Measurements from ENCODE around the gene PFN3. TPM values are rescaled to one million over a fixed set of nuclear protein-coding genes. Genes with fewer than 3 reads are reported as not detected.
A peak's percentile ranks its signal among the peaks of the same experiment; 100 is the strongest.

PFN3 gene
- total RNA-seq, 1 experiment from 2014 or later = not detected

DNA sequence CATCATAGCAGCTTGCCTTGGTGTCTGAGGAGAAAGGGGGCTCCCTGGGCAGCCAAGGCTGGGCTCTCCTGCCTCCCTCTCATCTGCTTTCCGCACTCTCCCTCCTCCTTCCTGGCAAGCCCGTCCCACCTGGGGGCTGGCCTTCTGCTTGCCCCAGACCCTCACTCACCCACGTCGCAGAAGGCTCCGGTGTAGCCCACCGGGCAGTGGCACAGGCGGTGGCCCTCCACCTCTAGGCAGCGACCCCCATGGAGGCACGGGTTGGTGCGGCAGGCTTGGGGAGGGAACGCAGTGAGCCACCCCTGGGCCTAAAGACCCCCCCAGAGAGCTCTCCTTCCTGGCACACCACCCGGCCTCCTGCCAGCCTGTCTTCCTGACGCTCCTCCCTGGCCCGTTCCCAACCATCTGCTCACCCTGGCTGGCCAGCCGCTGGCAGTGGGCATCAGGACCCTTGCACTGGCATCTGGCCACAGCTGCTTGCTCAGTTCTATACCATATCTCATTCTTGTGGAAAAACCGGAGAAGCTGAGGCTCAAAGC is 4.2 kb upstream of the PFN3 start:
- peaks cover 27% of the 10 kb centered on the region for H3K4me1 ChIP-seq (replicated peaks)
- H3K9me3 ChIP-seq (replicated peaks) = peaks cover 2% of the 10 kb centered on the region; the same call in 1 of the 2 replicates
- peaks cover 40% of the 10 kb centered on the region for H3K27me3 ChIP-seq (replicated peaks)
- H3K36me3 ChIP-seq = no peaks in the 10 kb centered on the region
- peak overlapping the region; percentile 42 for H3K4me3 ChIP-seq
- H3K27ac ChIP-seq = no peak overlapping the region
- DNase-seq (ENCODE audit: low read depth in 1 of 2, low spot score in 2 of 2) = no peak

DNA sequence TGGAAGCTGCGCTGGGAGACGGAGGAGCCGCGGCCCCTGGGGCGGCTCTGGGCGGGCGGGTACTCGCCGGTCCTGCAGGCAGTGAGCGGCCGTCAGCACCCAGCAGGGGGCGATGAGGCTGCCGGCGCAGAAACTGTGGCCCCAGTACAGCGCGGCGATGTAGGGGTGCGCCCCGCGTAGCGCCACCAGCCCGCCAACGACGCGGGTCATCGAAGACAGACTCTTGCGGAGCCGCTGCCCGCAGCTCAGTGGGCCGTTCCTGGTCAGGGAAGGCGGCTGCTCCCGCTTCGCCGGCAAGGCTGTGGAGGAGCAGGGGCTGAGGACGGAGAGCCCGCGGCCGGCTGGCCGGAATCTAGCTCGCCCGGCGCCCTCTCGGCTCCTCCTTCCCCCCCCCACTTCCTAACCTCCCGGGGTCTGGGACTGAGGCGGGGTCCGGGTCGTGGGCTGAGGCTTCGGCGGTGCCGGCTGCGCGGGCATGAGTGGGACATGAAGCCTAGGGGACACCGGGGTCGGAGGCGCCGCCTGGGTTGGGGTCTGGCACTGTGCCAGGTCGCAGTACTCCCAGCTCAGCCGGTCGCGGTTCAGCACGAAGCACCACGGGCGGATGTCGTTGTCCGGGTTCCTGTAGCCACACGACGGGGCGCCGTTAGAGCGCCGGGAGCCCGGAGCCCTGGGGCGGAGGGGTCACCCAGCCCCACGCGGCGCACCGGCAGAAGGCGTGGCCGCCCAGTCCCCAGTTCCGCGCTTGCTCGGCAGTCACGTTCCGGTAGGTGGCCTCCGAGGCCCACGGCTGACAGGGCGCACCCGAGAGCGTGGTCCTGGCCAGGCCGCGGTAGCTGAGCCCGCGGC is 3.6 kb upstream of the PFN3 start:
- Histone ChIP-seq H3K4me1 (replicated peaks) (peaks cover 27% of the 10 kb centered on the region), H3K9me3 (replicated peaks) (peaks cover 2% of the 10 kb centered on the region; the same call in 1 of the 2 replicates), H3K27me3 (replicated peaks) (peaks cover 40% of the 10 kb centered on the region), H3K36me3 (no peaks in the 10 kb centered on the region), H3K27ac (no peak overlapping the region), H3K4me3 (peak overlapping the region; percentile 42)
- DNase-seq (ENCODE audit: low read depth in 1 of 2, low spot score in 2 of 2) = peak; percentile 88 to 91

DNA sequence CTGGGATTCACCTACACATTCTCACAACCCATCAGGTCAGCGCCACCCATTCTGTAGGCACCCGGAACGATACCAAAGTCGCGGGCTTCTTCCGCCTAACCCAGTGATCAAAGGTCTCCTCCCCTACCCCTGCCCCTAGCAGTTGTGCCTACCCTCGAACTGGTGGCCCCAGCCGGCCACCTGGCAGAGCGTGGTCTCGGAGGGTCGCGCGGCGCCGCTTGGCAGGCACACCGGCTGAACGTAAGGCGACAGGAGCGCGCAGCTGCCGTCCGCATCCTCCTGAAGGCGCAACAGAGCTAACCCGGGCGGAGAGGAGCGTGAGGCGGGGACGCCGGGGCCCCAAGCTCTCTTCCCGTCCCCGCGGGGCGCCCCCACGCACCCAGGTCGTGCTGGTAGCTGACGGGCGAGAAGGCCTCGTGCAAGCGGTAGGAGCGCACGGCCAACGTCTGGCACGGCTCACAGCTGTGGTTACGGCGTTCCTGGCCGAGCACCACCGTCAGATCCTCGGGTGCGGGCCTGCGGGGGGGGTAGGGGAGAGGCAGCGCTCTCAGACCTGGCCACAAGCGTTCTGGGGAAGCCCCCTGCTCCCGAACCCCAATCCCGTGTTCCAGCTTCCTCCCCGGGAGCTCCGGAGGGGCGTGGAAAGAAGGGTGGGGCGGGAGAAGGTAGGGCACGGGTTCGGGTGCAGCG is 2.8 kb upstream of the PFN3 start:
- Histone ChIP-seq H3K27me3 (replicated peaks) (peaks cover 43% of the 10 kb centered on the region), H3K9me3 (replicated peaks) (peaks cover 2% of the 10 kb centered on the region; the same call in 1 of the 2 replicates), H3K4me1 (replicated peaks) (peaks cover 27% of the 10 kb centered on the region), H3K36me3 (no peaks in the 10 kb centered on the region), H3K27ac (no peak overlapping the region), H3K4me3 (peak overlapping the region; percentile 42)
- DNase-seq (ENCODE audit: low read depth in 1 of 2, low spot score in 2 of 2) = no peak

DNA sequence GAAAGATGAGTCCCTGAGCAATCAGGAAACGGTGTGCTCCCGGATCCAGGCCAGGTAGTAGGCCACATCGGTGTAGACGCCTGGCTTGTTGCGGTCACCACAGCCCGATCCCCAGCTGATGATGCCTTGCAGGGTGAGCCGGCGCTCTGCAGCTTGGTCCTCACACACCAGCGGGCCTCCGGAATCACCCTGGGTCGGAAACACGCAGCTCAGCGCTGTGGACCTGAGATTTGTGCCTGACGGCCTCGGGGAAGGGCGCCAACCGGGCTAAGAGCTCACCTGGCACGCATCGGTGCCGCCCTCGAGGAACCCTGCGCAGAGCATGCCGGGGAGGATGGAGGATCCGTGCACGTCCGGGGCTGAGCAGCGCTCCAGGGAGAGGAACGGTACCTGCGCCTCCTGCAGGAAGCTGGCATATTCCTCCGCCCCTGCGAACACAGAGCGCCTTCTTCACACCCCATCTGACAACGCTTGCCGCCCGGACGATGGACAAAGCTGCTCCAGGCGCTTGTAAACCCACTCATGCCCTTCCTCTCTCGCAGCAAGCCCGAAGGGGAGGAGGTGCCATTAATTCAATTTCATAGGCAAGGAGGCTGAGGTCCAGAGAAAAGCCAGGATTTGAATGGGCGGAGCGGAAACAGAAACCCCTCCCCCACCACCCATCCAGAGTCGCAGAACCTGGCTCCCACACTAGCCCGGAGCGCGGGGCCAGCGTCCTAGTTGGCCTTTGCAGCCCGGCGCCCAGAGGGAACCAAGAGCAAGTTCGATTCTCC is 2.0 kb upstream of the PFN3 start:
- Histone ChIP-seq H3K27me3 (replicated peaks) (peaks cover 47% of the 10 kb centered on the region), H3K4me1 (replicated peaks) (peaks cover 27% of the 10 kb centered on the region), H3K27ac (no peak overlapping the region), H3K36me3 (no peaks in the 10 kb centered on the region), H3K4me3 (no peak overlapping the region), H3K9me3 (replicated peaks) (peaks cover 2% of the 10 kb centered on the region; the same call in 1 of the 2 replicates)
- peak; percentile 61 to 75 for DNase-seq (ENCODE audit: low read depth in 1 of 2, low spot score in 2 of 2)

DNA sequence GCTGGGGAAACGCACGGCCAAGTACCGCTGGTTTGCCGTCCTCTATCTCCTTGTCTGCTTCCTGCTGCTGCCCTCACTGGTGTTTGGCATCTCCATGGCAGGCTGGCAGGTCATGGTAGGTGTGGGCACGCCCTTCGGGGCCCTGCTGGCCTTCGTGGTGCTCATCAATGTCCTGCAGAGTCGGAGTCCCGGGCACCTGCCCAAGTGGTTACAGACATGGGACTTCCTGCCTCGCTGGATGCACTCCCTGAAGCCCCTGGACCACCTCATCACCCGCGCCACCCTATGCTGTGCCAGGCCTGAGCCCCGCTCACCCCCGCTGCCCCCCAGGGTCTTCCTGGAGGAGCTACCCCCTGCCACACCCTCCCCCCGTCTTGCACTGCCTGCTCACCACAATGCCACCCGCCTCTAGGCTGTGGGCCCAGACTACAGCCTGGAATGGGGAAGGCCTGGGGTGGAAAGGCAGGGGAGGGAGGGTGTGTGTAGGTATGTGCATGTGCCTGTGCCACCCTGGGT is 2.5 kb downstream of the PFN3 start:
- Histone ChIP-seq H3K27ac (no peak overlapping the region), H3K4me3 (no peak overlapping the region), H3K4me1 (replicated peaks) (peaks cover 9% of the 10 kb centered on the region), H3K27me3 (replicated peaks) (peaks cover 50% of the 10 kb centered on the region), H3K9me3 (replicated peaks) (no peaks in the 10 kb centered on the region; the same call in 1 of the 2 replicates), H3K36me3 (no peaks in the 10 kb centered on the region)
- DNase-seq (ENCODE audit: low read depth in 1 of 2, low spot score in 2 of 2) = peak in 1 of 2 experiments; percentile 50

DNA sequence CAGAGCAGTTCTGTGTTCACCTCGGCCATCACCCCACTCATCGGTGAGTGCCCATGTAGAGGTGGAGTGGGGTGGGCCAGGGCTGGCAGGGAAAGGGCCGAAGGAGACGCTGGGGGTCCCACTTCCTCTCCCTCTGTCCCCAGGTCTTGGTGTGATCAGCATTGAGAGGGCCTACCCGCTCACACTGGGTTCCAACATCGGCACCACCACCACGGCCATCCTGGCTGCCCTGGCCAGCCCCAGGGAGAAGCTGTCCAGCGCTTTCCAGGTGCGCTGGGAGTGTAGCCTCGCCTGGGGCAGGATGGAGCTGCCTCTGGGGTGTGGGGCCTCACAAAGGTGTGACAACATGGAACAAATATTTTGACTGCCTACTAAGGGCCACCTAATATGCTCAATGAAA is 3.7 kb downstream of the PFN3 start:
- Histone ChIP-seq H3K36me3 (no peaks in the 10 kb centered on the region), H3K27ac (no peak overlapping the region), H3K27me3 (replicated peaks) (peaks cover 39% of the 10 kb centered on the region), H3K4me3 (no peak overlapping the region), H3K4me1 (replicated peaks) (no peaks in the 10 kb centered on the region), H3K9me3 (replicated peaks) (no peaks in the 10 kb centered on the region; the same call in 1 of the 2 replicates)
- no peak for DNase-seq (ENCODE audit: low read depth in 1 of 2, low spot score in 2 of 2)

DNA sequence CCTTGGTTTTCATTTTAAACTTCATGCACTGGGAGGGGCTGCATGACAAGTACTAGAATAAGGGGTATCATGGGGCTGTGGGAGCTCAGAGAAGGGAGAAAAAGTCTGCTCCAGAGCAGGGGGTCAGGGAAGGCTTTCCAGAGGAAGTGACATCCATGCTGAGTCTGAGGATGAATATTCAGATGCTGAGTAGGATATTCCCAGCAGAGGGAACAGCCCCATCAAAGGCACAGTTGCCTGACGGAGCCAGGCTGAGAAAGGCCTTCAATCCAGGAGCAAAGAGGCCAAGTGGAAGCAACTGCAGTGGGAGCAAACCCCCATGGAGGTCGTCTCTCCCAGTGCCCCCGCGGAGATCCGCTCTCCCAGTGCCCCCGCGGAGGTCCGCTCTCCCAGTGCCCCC is 4.4 kb downstream of the PFN3 start:
- Histone ChIP-seq H3K4me3 (no peak overlapping the region), H3K4me1 (replicated peaks) (no peaks in the 10 kb centered on the region), H3K36me3 (no peaks in the 10 kb centered on the region), H3K27ac (no peak overlapping the region), H3K27me3 (replicated peaks) (peaks cover 32% of the 10 kb centered on the region), H3K9me3 (replicated peaks) (no peaks in the 10 kb centered on the region; the same call in 1 of the 2 replicates)
- no peak for DNase-seq (ENCODE audit: low read depth in 1 of 2, low spot score in 2 of 2)

DNA sequence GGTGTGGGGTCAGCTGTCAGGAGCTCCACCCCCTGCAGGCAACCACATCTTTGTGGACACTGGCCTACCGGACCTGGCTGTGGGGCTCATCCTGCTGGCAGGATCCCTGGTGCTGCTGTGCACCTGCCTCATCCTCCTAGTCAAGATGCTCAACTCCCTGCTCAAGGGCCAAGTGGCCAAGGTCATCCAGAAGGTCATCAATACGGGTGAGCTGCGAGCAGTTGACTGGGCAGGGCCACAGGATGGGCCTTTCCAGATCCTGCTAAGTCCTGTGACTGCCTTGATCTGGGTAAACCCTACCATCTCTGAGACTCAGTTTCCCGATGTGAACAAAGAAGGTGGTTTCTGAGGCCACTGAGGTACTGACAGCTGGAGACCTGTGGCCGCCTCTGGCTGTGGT is 6.5 kb downstream of the PFN3 start:
- Histone ChIP-seq H3K9me3 (replicated peaks) (no peaks in the 10 kb centered on the region), H3K27ac (no peak overlapping the region), H3K36me3 (no peaks in the 10 kb centered on the region), H3K27me3 (replicated peaks) (peaks cover 19% of the 10 kb centered on the region), H3K4me3 (no peak overlapping the region), H3K4me1 (replicated peaks) (peaks cover 14% of the 10 kb centered on the region)
- no peak for DNase-seq (ENCODE audit: low read depth in 1 of 2, low spot score in 2 of 2)

DNA sequence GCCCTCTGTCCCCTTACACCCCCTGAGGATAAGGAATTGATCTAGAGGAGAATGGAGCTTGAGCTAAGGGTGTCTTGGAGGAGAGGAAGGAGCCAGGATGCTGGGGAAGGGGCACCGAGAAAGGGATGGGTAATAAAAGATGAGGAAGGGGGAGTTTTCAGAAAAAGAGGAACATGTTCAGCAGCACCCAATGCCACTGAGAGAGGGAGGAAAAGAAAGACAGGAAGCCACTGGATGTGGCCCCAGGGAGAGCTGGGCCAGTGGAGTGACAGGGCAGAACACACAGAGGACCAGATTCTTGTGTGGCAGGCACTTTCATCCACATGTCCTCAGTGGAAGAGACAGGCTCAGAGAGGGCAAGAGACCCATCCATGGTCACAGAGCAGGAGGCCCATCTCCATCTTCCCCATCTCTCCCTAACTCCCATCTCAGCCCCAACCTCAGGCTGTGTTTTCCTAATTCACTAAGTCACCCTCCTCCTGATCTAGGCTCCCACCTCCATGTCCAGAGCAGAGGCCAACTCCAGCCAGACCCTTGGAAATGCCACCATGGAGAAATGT is 7.2 kb downstream of the PFN3 start:
- H3K9me3 ChIP-seq (replicated peaks) = no peaks in the 10 kb centered on the region
- peaks cover 16% of the 10 kb centered on the region for H3K27me3 ChIP-seq (replicated peaks)
- peaks cover 21% of the 10 kb centered on the region for H3K4me1 ChIP-seq (replicated peaks)
- no peak overlapping the region for H3K27ac ChIP-seq
- DNase-seq (ENCODE audit: low read depth in 1 of 2, low spot score in 2 of 2) = no peak
- no peaks in the 10 kb centered on the region for H3K36me3 ChIP-seq
- no peak overlapping the region for H3K4me3 ChIP-seq

DNA sequence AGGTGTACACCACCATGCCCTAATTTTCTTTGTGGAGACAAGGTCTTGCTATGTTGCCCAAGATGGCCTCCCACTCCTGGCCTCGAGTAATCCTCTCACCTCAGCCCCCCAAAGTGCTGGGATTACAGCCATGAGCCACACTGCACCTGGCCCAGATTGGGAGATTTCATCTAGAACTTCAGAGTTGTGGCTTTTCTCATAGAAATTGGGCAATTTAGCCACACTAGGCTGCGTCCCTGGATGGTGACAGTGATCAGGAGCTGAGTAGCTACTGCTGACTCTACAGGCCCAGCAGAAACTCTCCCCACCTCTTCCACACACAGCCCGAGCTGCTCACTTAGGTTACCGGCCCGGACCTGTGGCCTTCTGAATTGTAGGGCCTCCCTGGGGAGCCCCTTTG is 7.7 kb downstream of the PFN3 start:
- no peak for DNase-seq (ENCODE audit: low read depth in 1 of 2, low spot score in 2 of 2)
- Histone ChIP-seq H3K36me3 (no peaks in the 10 kb centered on the region), H3K27ac (no peak overlapping the region), H3K4me3 (no peak overlapping the region), H3K27me3 (replicated peaks) (peaks cover 15% of the 10 kb centered on the region), H3K9me3 (replicated peaks) (no peaks in the 10 kb centered on the region), H3K4me1 (replicated peaks) (peaks cover 21% of the 10 kb centered on the region)

DNA sequence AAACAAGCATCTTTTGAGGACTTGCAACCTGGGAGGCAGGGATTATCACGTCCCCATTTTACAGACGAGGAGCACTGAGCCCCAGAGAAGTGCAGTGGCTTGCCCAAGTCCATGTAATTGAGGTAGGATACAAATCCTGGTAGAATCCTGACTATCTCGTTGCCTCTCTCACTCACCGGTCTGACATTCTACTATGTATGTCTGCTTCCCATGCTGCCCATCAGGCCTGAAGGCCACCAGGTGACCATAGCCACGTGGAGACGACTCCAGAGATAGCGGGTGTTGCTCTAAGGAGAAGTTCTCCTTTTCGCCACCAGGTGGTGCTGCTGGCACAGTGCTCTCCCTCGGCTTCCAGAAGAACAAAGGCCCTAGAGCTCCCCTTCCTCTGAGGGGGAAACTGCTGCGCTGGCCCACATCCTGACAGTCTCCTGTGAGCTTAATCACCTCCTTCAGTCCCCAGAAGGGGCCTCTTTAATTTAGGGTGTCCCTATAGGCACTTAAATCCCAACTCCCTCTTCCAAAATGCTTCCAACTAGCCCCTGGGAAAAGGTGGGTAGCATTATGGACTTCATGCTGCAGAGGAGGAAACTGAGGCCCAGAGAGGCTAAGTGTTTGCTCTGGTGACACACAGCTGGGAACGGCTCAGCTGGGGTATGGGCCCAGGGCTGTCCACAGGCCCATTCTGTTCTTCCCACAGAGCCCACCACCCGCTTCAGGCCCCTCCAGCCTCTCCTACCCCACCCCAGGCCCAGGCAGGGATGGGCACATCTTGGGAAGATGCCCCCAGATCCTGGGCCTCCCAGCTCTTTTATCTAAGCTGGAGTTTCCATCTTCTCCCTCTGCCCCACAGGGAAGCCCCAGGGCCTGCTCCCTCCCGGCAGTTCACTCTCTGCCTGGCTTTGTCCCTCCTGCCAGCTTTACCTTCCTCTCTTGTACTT is 9.8 kb downstream of the PFN3 start:
- H3K36me3 ChIP-seq = no peaks in the 10 kb centered on the region
- H3K27ac ChIP-seq = no peak overlapping the region
- H3K4me3 ChIP-seq = no peak overlapping the region
- peak; percentile 86 to 89 for DNase-seq (ENCODE audit: low read depth in 1 of 2, low spot score in 2 of 2)
- peaks cover 3% of the 10 kb centered on the region; the same call in 1 of the 2 replicates for H3K27me3 ChIP-seq (replicated peaks)
- no peaks in the 10 kb centered on the region for H3K9me3 ChIP-seq (replicated peaks)
- H3K4me1 ChIP-seq (replicated peaks) = peaks cover 21% of the 10 kb centered on the region
